GM13977 (cell line): ENCODE results near the gene UNC93B1.
A peak's percentile ranks its signal among the peaks of the same experiment; 100 is the strongest.

Source experiments
- DNase-seq: peaks from one replicate; pipeline ENCODE4 v3.0.0; 2012; ENCODE audit warnings: low spot score
- CTCF ChIP-seq: IDR thresholded peaks from 2 replicates; pipeline ENCODE4 v1.5.1; 2012; ENCODE audit warnings: mild to moderate bottlenecking, control low read depth; ENCODE audit not compliant: insufficient read depth; ENCODE audit errors: extremely low read depth, missing control alignments
- in situ Hi-C: fragments of 300-500 bp; cut with MboI; formaldehyde crosslinking; loops from one replicate; pipeline ENCODE4 v1.12.0; 2022; ENCODE audit warnings: low sequenced_read_pairs, low pct_unique_long_range_greater_than_20kb, mixed read lengths, inconsistent platforms; ENCODE audit not compliant: unreplicated experiment

Gene UNC93B1

DNA sequence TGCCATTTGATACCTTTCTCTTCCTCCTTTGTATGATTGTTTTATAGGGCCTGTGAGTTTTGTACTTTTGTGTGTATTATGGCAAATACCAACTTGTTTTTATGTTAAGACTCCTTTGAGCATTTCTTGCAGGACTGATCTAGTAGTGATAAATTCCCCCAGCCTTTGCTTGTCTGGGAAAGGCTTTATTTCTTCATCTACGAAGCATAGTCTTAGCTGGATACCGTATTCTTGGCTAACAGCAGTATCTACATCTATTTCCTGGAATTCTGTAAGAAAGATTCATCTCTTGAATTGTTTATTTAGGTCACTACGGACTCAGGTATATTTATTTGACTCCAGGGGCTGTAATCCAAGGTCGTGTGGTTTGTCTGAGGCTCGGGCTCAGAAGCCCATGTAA lies 20.6 kb upstream of the UNC93B1 start:
- in situ Hi-C loops = no loop called here
- TF ChIP-seq CTCF = no peak
- DNase-seq = no peak

- in situ Hi-C loops = no loop called here
Observed at GRCh38 chr11:68022531-68022930, 18.6 kb upstream of the UNC93B1 start.

DNA sequence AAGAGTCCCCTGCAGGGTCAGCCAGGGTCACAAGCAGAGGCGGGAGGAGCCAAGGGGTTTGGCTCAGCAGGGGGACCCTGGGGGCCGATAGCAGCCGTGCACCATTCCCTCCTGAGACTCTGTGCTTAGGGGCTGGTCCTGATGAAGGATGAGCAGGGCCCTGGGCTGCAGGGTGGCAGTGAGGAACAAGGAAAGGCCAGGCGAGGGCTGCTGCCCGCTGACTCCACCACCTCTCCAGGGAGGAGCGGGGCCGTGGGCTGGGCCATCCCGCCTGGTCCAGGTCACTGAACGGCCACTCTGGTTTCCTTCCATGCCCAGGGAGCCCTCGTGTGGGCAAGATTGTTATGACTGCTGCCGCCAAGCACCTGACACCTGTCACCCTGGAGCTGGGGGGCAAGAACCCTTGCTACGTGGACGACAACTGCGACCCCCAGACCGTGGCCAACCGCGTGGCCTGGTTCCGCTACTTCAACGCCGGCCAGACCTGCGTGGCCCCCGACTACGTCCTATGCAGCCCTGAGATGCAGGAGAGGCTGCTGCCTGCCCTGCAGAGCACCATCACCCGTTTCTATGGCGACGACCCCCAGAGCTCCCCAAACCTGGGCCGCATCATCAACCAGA lies 17.4 kb upstream of the UNC93B1 start:
- TF ChIP-seq CTCF = peak; percentile 16
- no peak for DNase-seq
- in situ Hi-C loops = no loop called here

More at GRCh38 chr11:68022531-68022930, 18.6 kb upstream of the UNC93B1 start:
- no peak for DNase-seq
- no peak for TF ChIP-seq CTCF

DNA sequence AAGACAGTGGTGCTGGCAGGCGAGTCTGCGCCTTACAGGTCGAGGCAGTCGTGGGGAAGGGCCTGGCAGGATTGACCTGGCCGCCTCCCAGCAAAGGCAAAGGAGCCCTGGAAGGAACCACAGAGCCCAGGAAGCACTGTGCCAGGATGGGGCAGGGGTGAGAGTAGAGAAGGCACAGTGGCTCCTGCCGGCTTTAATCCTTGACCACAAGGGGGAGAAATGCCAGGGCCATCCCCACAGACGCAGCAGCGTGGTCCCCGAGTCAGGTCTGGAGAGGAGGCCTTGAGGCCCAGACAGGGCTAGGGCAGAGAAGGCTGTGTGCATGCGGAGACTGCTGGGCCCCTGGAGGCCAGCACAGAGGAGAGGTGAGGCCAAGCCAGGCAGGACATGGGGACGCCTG lies 16.7 kb upstream of the UNC93B1 start:
- DNase-seq = no peak
- TF ChIP-seq CTCF = no peak
- in situ Hi-C loops = no loop called here

- in situ Hi-C loops = no loop called here
- no peak for TF ChIP-seq CTCF
- no peak for DNase-seq
Observed at GRCh38 chr11:68019486-68019885, 15.6 kb upstream of the UNC93B1 start.

GRCh38 chr11:68018730-68019190 lies 14.9 kb upstream of the UNC93B1 start:
- DNase-seq = no peak
- in situ Hi-C loops = no loop called here
- TF ChIP-seq CTCF = no peak
